ENCODE results near the gene CCDC158.

CCDC158 gene

DNA sequence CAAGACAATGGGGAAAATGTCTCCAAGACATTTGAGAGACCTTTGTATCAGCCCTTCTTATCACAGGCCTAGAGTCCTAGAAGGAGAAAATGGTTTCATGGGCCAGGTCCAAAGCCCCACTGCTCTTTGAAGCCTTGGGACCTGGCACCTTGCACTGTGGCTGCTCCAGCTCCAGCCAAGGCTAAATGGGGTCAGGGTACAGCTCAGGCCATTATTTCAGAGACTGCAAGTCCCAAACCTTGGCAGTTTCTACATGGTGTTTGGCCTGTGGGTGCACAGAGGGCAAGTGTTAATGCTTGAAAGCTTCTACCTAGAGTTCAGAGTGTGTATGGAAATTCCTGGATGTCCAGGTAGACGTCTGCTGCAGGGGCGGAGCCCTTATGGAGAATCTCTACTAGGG is 42.6 kb upstream of the CCDC158 start:
- Histone ChIP-seq H3K4me2 (ENCODE audit: low read length) (no peak overlapping the region), H3K27me3 (ENCODE audit: insufficient read depth, low read length) (no peaks in the 10 kb centered on the region), H3K4me3 (ENCODE audit: low read depth, low read length, poor library complexity, severe bottlenecking) (no peak overlapping the region), H3K79me2 (ENCODE audit: insufficient read depth, low read length) (no peaks in the 10 kb centered on the region), H2AFZ (ENCODE audit: low read length) (no peak overlapping the region), H3K9ac (ENCODE audit: low read length) (no peak overlapping the region), H3K27ac (ENCODE audit: low read depth, low read length, poor library complexity, severe bottlenecking) (no peak overlapping the region), H4K20me1 (ENCODE audit: insufficient read depth, low read length) (no peaks in the 10 kb centered on the region), H3K36me3 (ENCODE audit: insufficient read depth, low read length) (no peaks in the 10 kb centered on the region), H3F3A (ENCODE audit: insufficient read depth, low read length) (no peaks in the 10 kb centered on the region), H3K9me2 (ENCODE audit: low read depth, low read length) (no peaks in the 10 kb centered on the region), H3K9me3 (ENCODE audit: low read length) (no peaks in the 10 kb centered on the region; the same call in 1 of the 2 replicates), H3K4me1 (ENCODE audit: insufficient read depth, low read length, severe bottlenecking) (no peaks in the 10 kb centered on the region)
- TF ChIP-seq EZH2 (IDR thresholded peaks at IDR 0.05; ENCODE audit: borderline replicate concordance, low read length) (no peak), CTCF (IDR thresholded peaks at IDR 0.05; ENCODE audit: low read length) (no peak)

DNA sequence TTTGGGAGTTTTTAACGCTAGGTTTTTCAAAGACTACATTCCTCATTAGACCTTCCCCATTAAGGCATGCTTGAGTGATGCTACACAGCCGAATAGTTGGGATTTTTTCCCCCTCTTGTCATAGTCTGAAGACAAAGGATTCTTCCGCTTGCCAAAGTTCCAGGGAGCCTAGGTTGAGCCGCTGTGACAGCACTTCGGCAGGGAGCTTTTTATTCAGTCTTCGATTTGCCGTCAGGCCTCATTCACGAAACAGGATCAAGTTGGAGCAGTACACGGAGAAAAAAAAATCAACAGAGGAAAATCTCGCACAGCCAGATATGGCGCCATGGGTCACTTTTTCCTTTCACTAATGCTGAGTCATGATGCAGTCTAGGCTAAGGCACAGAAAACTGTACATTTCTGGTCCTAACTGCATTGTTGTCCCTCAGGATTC is 38.4 kb upstream of the CCDC158 start:
- H3F3A ChIP-seq (ENCODE audit: insufficient read depth, low read length) = no peaks in the 10 kb centered on the region
- no peak overlapping the region for H3K4me3 ChIP-seq (ENCODE audit: low read depth, low read length, poor library complexity, severe bottlenecking)
- no peak overlapping the region for H2AFZ ChIP-seq (ENCODE audit: low read length)
- H3K36me3 ChIP-seq (ENCODE audit: insufficient read depth, low read length) = no peaks in the 10 kb centered on the region
- no peaks in the 10 kb centered on the region for H3K27me3 ChIP-seq (ENCODE audit: insufficient read depth, low read length)
- no peak overlapping the region for H3K27ac ChIP-seq (ENCODE audit: low read depth, low read length, poor library complexity, severe bottlenecking)
- H3K4me1 ChIP-seq (ENCODE audit: insufficient read depth, low read length, severe bottlenecking) = no peaks in the 10 kb centered on the region
- no peaks in the 10 kb centered on the region for H3K9me2 ChIP-seq (ENCODE audit: low read depth, low read length)
- H4K20me1 ChIP-seq (ENCODE audit: insufficient read depth, low read length) = no peaks in the 10 kb centered on the region
- TF ChIP-seq EZH2 (IDR thresholded peaks at IDR 0.05; ENCODE audit: borderline replicate concordance, low read length) (no peak), CTCF (IDR thresholded peaks at IDR 0.05; ENCODE audit: low read length) (no peak)
- no peak overlapping the region for H3K9ac ChIP-seq (ENCODE audit: low read length)
- H3K4me2 ChIP-seq (ENCODE audit: low read length) = no peak overlapping the region
- no peaks in the 10 kb centered on the region for H3K79me2 ChIP-seq (ENCODE audit: insufficient read depth, low read length)
- no peaks in the 10 kb centered on the region; the same call in 1 of the 2 replicates for H3K9me3 ChIP-seq (ENCODE audit: low read length)

- no peaks in the 10 kb centered on the region for H3K4me1 ChIP-seq (ENCODE audit: insufficient read depth, low read length, severe bottlenecking)
- TF ChIP-seq EZH2 (IDR thresholded peaks at IDR 0.05; ENCODE audit: borderline replicate concordance, low read length) (no peak), CTCF (IDR thresholded peaks at IDR 0.05; ENCODE audit: low read length) (no peak)
- H2AFZ ChIP-seq (ENCODE audit: low read length) = no peak overlapping the region
- H3K9me2 ChIP-seq (ENCODE audit: low read depth, low read length) = no peaks in the 10 kb centered on the region
- H3K9me3 ChIP-seq (ENCODE audit: low read length) = no peaks in the 10 kb centered on the region; the same call in 1 of the 2 replicates
- no peak overlapping the region for H3K9ac ChIP-seq (ENCODE audit: low read length)
- H3K79me2 ChIP-seq (ENCODE audit: insufficient read depth, low read length) = no peaks in the 10 kb centered on the region
- H3K4me2 ChIP-seq (ENCODE audit: low read length) = no peak overlapping the region
- H3K27ac ChIP-seq (ENCODE audit: low read depth, low read length, poor library complexity, severe bottlenecking) = no peak overlapping the region
- no peak overlapping the region for H3K4me3 ChIP-seq (ENCODE audit: low read depth, low read length, poor library complexity, severe bottlenecking)
- H4K20me1 ChIP-seq (ENCODE audit: insufficient read depth, low read length) = no peaks in the 10 kb centered on the region
- no peaks in the 10 kb centered on the region for H3K36me3 ChIP-seq (ENCODE audit: insufficient read depth, low read length)
- no peaks in the 10 kb centered on the region for H3K27me3 ChIP-seq (ENCODE audit: insufficient read depth, low read length)
- no peaks in the 10 kb centered on the region for H3F3A ChIP-seq (ENCODE audit: insufficient read depth, low read length)
Measured at GRCh38 chr4:76458825-76459224, 37.9 kb upstream of the CCDC158 start.
